Measurements from ENCODE around the gene SEC14L5. TPM values are rescaled to one million over a fixed set of nuclear protein-coding genes. Genes with fewer than 3 reads are reported as not detected.

SEC14L5 gene
- total RNA-seq, 1 experiment from 2014 or later: 0.27 TPM

- intact Hi-C loops (cut with micrococcal nuclease): loop anchor here (10.0 kb wide), 1 partner anchor 312 kb away; no protein-coding TSS in a partner anchor
- POLR2A ChIA-PET: no interaction called here
- no peaks in the 10 kb centered on the region for H3K9me3 ChIP-seq (ENCODE audit: control insufficient read depth in 1 of 2, insufficient read depth in 1 of 2, low read depth in 1 of 2, low read length in 2 of 2)
- no TSS peak for BruUV-seq (replicated peaks)
- no peaks in the 10 kb centered on the region for H3K79me2 ChIP-seq (ENCODE audit: insufficient read depth, low read length)
- no peak overlapping the region for H3K27ac ChIP-seq (ENCODE audit: low read depth, low read length)
- no peak overlapping the region for H3K4me2 ChIP-seq (ENCODE audit: low read length)
- H4K20me1 ChIP-seq (ENCODE audit: insufficient read depth): no peaks in the 10 kb centered on the region
- no peak for ATAC-seq
- H3K27me3 ChIP-seq (ENCODE audit: insufficient read depth, low read length): no peaks in the 10 kb centered on the region
- CTCF ChIA-PET: interaction anchor here (1.6 kb wide), 1 partner anchor 16 kb away, joined by 3 read pairs; no protein-coding TSS in a partner anchor
- no peak overlapping the region for H3K4me3 ChIP-seq (replicated peaks in 1 of 2; ENCODE audit: low read depth in 1 of 2, low read length in 2 of 2)
- H3K4me1 ChIP-seq (ENCODE audit: control insufficient read depth in 1 of 2, insufficient read depth in 2 of 2, low read length in 2 of 2): no peaks in the 10 kb centered on the region
- RAD21 ChIA-PET (ENCODE audit: low non-redundant PET in 1 of 2, low total read pairs in 2 of 2, uncharacterized antibody in 2 of 2, unreplicated experiment in 2 of 2): no interaction called here
- H3K9ac ChIP-seq (ENCODE audit: low read length): no peak overlapping the region
- H2AFZ ChIP-seq (ENCODE audit: low read depth, low read length, poor library complexity, severe bottlenecking): no peak overlapping the region
- H3K9me2 ChIP-seq (ENCODE audit: insufficient read depth): no peaks in the 10 kb centered on the region
- H3K36me3 ChIP-seq (ENCODE audit: control insufficient read depth in 1 of 2, insufficient read depth in 2 of 2, low read length in 2 of 2): no peaks in the 10 kb centered on the region; a peak in 1 of 4 replicates
- DNase-seq (ENCODE audit: low read depth, low spot score): no peak
- TF ChIP-seq SIN3A (IDR thresholded peaks at IDR 0.05; ENCODE audit: low read depth) (no peak), TCF7L2 (IDR thresholded peaks at IDR 0.05; ENCODE audit: borderline replicate concordance, extremely low read depth, insufficient read depth, insufficient read length) (no peak), POLR2A (IDR thresholded peaks at IDR 0.05; ENCODE audit: borderline replicate concordance, extremely low read depth, insufficient read depth, insufficient read length) (no peak), ZNF274 (IDR thresholded peaks at IDR 0.05; ENCODE audit: low read depth, low read length) (no peak), CEBPB (IDR thresholded peaks at IDR 0.05; ENCODE audit: low read depth) (no peak), REST (IDR thresholded peaks at IDR 0.05; ENCODE audit: low read depth) (no peak), EZH2phosphoT487 (IDR thresholded peaks at IDR 0.05; ENCODE audit: borderline replicate concordance) (no peak), SRF (IDR thresholded peaks at IDR 0.05; ENCODE audit: low read depth) (no peak), FOSL1 (IDR thresholded peaks at IDR 0.05; ENCODE audit: low read depth) (no peak), ELF1 (IDR thresholded peaks at IDR 0.05; ENCODE audit: borderline replicate concordance, low read depth) (no peak), RAD21 (IDR thresholded peaks at IDR 0.05; ENCODE audit: low read depth) (no peak), CBX3 (IDR thresholded peaks at IDR 0.05; ENCODE audit: low read depth) (no peak), POLR2AphosphoS5 (IDR thresholded peaks at IDR 0.05; ENCODE audit: low read depth, low read length) (no peak), JUND (IDR thresholded peaks at IDR 0.05) (no peak), YY1 (IDR thresholded peaks at IDR 0.05; ENCODE audit: extremely low read depth, insufficient replicate concordance, low read depth, low read length) (no peak), CTCF (IDR thresholded peaks at IDR 0.05 in 2 of 3, conservative IDR thresholded peaks at IDR 0.05 in 1 of 3; ENCODE audit: borderline replicate concordance in 1 of 3, insufficient read depth in 1 of 3, low read depth in 2 of 3, low read length in 2 of 3) (no peak), EGR1 (IDR thresholded peaks at IDR 0.05; ENCODE audit: low read depth) (no peak), ZFX (IDR thresholded peaks at IDR 0.05) (no peak)
- TF ChIP-seq, protein P1, sequence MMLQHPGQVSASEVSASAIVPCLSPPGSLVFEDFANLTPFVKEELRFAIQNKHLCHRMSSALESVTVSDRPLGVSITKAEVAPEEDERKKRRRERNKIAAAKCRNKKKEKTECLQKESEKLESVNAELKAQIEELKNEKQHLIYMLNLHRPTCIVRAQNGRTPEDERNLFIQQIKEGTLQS (IDR thresholded peaks at IDR 0.05): no peak
- TF ChIP-seq, protein P2, sequence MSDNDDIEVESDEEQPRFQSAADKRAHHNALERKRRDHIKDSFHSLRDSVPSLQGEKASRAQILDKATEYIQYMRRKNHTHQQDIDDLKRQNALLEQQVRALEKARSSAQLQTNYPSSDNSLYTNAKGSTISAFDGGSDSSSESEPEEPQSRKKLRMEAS (IDR thresholded peaks at IDR 0.05): no peak
These were observed 68.5 kb downstream of the SEC14L5 start for GRCh38 chr16:5026664-5027063.
